GM21723 (cell line): Measurements from ENCODE around the gene CCND2.

Source experiments
- ATAC-seq: cut with Tn5 transposase; IDR thresholded peaks from one replicate; pipeline ENCODE4 v1.9.1; 2021; ENCODE audit warnings: mild to moderate bottlenecking, moderate library complexity; ENCODE audit not compliant: unreplicated experiment

The CCND2 gene

GRCh38 chr12:4275870-4276301 lies 2.3 kb downstream of the CCND2 start:
- no peak for ATAC-seq

- peak; percentile 36 for ATAC-seq
These were observed 3.1 kb downstream of the CCND2 start for GRCh38 chr12:4276524-4277204.

GRCh38 chr12:4277205-4277543 lies 3.6 kb downstream of the CCND2 start:
- ATAC-seq, result no peak

GRCh38 chr12:4277857-4278256 lies 4.3 kb downstream of the CCND2 start:
- no peak for ATAC-seq

- ATAC-seq, result no peak
These were observed 5.0 kb downstream of the CCND2 start for GRCh38 chr12:4278329-4279197.

- ATAC-seq, result no peak
These were observed 5.7 kb downstream of the CCND2 start for GRCh38 chr12:4279198-4279690.

- no peak for ATAC-seq
These were observed 7.0 kb downstream of the CCND2 start for GRCh38 chr12:4280351-4281163.

GRCh38 chr12:4281173-4281654 lies 7.7 kb downstream of the CCND2 start:
- ATAC-seq, result no peak

- no peak for ATAC-seq
These were observed 8.7 kb downstream of the CCND2 start for GRCh38 chr12:4282103-4282891.

- no peak for ATAC-seq
These were observed 9.4 kb downstream of the CCND2 start for GRCh38 chr12:4282892-4283511.

- no peak for ATAC-seq
These were observed 10.1 kb downstream of the CCND2 start for GRCh38 chr12:4283512-4284255.

GRCh38 chr12:4284306-4284705 lies 10.7 kb downstream of the CCND2 start:
- no peak for ATAC-seq

GRCh38 chr12:4285070-4285469 lies 11.5 kb downstream of the CCND2 start:
- no peak for ATAC-seq

GRCh38 chr12:4286228-4286627 lies 12.7 kb downstream of the CCND2 start:
- no peak for ATAC-seq

- ATAC-seq, result no peak
These were observed 13.3 kb downstream of the CCND2 start for GRCh38 chr12:4286771-4287317.

- no peak for ATAC-seq
These were observed 14.0 kb downstream of the CCND2 start for GRCh38 chr12:4287325-4288211.

GRCh38 chr12:4288296-4289131 lies 15.0 kb downstream of the CCND2 start:
- no peak for ATAC-seq
